AG04449 (cell line): ENCODE measurements around the gene METRN.

Experiments used
- CTCF ChIA-PET: fragments of 350-600 bp; formaldehyde crosslinking; extraction: SDS; loops from one replicate; lab custom pipeline; 2021; ENCODE audit warnings: antibody characterized with exemption; lab: Yijun Ruan, JAX
- POLR2A ChIA-PET: fragments of 400-600, 350-600 bp; formaldehyde crosslinking; extraction: SDS; loops from one replicate; lab custom pipeline; 2020; ENCODE audit warnings: antibody characterized with exemption, inconsistent platforms; lab: Yijun Ruan, JAX
- DNase-seq: peaks from one replicate; pipeline ENCODE4 v3.0.0-alpha.2; 2010; ENCODE audit warnings: low read depth, low spot score
- H3K4me3 ChIP-seq: 2 replicates; pipeline ENCODE4 v1.5.1; 2011; ENCODE audit warnings: low read depth, mild to moderate bottlenecking, control low read depth, low read length
- TF ChIP-seq, protein P1 (sequence below): IDR thresholded peaks from one replicate; pipeline ENCODE4 v1.5.1; 2011; ENCODE audit warnings: mild to moderate bottlenecking, moderate library complexity, low read length, control low read depth, inconsistent platforms; ENCODE audit not compliant: insufficient read depth; ENCODE audit errors: missing control alignments

The METRN gene

DNA sequence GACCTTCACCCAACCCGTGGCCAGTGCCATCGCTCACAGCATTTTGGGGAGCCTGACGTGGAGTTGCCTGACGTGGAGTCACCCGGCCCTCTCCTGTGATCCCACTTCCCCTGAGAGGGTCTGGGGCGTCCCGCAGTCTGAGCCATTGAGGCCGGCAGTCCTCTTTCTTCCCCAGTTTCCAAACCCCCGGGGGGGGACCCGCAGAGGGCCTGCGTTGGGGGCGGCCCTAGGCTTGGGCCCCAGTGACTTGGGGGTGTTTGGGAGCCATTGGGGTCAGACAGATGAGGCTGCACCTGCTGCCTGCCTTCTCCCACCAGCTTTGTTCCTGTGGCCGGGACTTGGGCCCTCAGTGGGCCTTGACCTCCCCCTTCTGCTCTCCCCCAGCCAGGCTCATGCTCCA, 45.3 kb upstream of the METRN start:
- CTCF ChIA-PET, result interaction anchor here (1.2 kb wide), 1 partner anchor 11 kb away, joined by 3 read pairs; the partner anchor contains the start of gene STUB1
- H3K4me3 ChIP-seq, result peak overlapping the region; percentile 85; the same call in 1 of the 2 replicates

DNA sequence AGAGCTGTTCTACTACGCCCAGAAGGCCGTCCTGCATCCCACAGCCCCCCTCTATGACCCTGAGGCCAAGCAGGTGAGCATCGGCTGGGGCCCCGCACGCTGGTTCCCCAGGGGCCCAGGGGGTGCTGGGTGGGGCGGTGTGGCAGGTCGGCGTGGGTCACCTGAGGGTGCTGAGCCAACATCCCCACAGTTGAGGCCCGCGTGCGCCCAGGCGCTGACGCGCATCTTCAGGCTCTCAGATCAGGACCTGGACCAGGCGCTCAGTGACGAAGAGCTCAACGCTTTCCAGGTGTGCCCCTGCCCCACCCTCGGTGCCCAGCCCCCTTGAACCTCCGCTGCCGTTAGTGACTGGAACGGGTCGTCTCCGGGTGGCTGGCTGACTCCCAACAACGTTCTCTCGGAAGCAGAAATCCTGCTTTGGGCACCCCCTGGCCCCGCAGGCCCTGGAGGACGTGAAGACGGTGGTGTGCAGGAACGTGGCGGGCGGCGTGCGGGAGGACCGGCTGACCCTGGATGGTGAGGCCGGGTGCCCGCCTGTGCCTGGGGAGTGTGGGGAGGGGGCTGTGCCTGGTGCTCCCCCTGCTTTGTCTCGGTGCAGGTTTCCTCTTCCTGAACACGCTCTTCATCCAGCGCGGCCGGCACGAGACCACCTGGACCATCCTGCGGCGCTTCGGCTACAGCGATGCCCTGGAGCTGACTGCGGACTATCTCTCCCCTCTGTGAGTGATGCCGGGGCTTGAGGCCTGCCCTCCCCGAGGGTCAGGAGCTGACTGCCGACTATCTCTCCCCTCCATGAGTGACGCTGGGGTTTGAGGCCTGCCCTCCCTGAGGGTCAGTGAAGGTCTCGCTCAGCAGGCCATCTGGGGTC, 44.2 kb upstream of the METRN start:
- POLR2A ChIA-PET, result interaction anchor here (0.6 to 0.9 kb wide), 2 partner anchors 10 to 100 kb away, joined by 3 read pairs; partner anchors contain the start of gene STUB1
- DNase-seq, result no peak
- H3K4me3 ChIP-seq, result no peak overlapping the region
- CTCF ChIA-PET, result interaction anchor here (0.9 to 1.2 kb wide), 3 partner anchors 9 to 50 kb away, joined by 3 to 4 read pairs (median 3); partner anchors contain the start of gene ANTKMT
- TF ChIP-seq, protein P1, sequence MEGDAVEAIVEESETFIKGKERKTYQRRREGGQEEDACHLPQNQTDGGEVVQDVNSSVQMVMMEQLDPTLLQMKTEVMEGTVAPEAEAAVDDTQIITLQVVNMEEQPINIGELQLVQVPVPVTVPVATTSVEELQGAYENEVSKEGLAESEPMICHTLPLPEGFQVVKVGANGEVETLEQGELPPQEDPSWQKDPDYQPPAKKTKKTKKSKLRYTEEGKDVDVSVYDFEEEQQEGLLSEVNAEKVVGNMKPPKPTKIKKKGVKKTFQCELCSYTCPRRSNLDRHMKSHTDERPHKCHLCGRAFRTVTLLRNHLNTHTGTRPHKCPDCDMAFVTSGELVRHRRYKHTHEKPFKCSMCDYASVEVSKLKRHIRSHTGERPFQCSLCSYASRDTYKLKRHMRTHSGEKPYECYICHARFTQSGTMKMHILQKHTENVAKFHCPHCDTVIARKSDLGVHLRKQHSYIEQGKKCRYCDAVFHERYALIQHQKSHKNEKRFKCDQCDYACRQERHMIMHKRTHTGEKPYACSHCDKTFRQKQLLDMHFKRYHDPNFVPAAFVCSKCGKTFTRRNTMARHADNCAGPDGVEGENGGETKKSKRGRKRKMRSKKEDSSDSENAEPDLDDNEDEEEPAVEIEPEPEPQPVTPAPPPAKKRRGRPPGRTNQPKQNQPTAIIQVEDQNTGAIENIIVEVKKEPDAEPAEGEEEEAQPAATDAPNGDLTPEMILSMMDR, result no peak

More for the DNA sequence above, 45.3 kb upstream of the METRN start:
- TF ChIP-seq, protein P1, result no peak
- no peak for DNase-seq
- POLR2A ChIA-PET, result interaction anchor here (0.5 to 1.9 kb wide), 2 partner anchors 9 to 86 kb away, joined by 5 to 6 read pairs; no protein-coding TSS in a partner anchor

DNA sequence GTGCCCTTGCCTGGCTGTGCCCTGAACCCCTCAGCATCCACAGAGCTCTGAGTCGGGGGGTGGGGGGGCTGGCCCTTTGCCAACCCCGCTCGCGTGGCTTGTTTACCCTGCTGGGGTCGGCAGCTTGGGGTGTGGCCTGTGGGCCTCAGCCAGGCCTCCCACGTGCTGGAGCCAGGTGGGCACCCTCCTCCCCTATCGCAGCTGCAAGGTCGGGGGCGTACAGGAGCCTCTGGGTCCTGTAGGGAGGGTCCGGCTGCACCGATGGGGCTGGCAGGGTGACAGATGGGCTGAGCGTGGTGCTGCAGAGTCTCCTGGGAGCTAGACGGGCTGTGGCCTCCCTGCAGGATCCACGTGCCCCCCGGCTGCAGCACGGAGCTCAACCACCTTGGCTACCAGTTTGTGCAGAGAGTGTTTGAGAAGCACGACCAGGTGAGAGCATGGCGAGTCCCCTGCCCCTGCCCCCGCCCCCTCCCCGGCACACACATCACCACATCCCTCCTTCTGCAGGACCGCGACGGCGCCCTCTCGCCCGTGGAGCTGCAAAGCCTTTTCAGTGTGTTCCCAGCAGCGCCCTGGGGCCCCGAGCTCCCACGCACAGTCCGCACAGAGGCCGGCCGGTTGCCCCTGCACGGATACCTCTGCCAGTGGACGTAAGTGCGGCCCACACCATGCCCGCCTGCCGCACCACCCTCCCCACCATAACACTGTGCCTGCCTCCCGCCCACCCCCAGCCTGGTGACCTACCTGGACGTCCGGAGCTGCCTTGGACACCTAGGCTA, 43.4 kb upstream of the METRN start:
- POLR2A ChIA-PET, result interaction anchor here (0.6 to 0.9 kb wide), 2 partner anchors 9 to 101 kb away, joined by 3 read pairs; partner anchors contain the start of gene STUB1
- TF ChIP-seq, protein P1, result no peak
- no peak for DNase-seq
- CTCF ChIA-PET, result interaction anchor here (0.9 to 1.2 kb wide), 3 partner anchors 10 to 49 kb away, joined by 3 to 4 read pairs (median 3); partner anchors contain the start of gene ANTKMT
- H3K4me3 ChIP-seq, result no peak overlapping the region

DNA sequence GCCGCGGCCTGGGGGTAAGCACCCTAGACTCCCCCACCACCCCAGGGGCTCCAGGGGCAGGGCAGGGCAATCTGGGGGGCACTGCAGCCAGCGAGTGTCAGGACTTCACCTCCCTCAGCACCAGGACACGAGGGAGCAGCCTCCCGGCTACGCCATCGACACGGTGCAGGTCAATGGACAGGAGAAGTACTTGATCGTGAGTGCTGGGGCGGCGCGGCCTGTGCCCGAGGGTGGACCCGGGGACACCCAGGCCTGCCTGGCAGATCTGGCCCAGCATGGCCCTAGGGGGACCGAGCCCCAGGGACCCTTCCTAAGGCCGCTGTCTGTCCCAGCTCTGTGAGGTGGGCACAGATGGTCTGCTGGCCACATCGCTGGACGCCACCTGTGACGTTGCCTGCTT, 42.5 kb upstream of the METRN start:
- DNase-seq, result no peak
- TF ChIP-seq, protein P1, result no peak
- ChIA-PET POLR2A (no interaction called here), CTCF (interaction anchor here (0.6 to 1.2 kb wide), 2 partner anchors 12 to 48 kb away, joined by 3 read pairs; partner anchors contain the start of gene ANTKMT)
- H3K4me3 ChIP-seq, result no peak overlapping the region

DNA sequence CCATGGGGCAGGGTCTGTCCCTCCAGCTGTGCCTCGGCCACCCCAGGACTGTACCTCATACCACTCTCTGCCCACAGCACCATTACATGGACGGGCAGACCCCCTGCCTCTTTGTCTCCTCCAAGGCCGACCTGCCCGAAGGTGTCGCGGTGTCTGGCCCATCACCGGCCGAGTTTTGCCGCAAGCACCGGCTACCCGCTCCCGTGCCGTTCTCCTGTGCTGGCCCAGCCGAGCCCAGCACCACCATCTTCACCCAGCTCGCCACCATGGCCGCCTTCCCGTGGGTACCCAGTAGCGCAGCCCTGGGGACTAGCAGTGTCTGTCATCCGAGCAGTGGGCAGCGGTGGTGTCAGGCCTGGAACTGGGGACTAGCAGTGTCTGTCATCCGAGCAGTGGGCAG, 42.1 kb upstream of the METRN start:
- TF ChIP-seq, protein P1, result no peak
- DNase-seq, result no peak
- ChIA-PET POLR2A (no interaction called here), CTCF (interaction anchor here (0.6 kb wide), 1 partner anchor 13 kb away, joined by 3 read pairs; no protein-coding TSS in a partner anchor)
- H3K4me3 ChIP-seq, result no peak overlapping the region
